ENCODE measurements around the gene SYCP2.

Gene SYCP2

GRCh38 chr20:59940129-59940955 lies 6.9 kb upstream of the SYCP2 start, which contains the start of the genes FAM217B and PPP1R3D:
Gene FAM217B, plus strand, starts transcription at chr20:59940389. Its CDS starts 3,555 bp downstream, at chr20:59943944.
Gene PPP1R3D, minus strand, starts transcription at chr20:59940305. Its CDS starts 374 bp downstream, at chr20:59939931.
- peak; percentile 55 for DNase-seq

GRCh38 chr20:59939879-59940128 lies 6.4 kb upstream of the SYCP2 start:
- no peak for DNase-seq

DNA sequence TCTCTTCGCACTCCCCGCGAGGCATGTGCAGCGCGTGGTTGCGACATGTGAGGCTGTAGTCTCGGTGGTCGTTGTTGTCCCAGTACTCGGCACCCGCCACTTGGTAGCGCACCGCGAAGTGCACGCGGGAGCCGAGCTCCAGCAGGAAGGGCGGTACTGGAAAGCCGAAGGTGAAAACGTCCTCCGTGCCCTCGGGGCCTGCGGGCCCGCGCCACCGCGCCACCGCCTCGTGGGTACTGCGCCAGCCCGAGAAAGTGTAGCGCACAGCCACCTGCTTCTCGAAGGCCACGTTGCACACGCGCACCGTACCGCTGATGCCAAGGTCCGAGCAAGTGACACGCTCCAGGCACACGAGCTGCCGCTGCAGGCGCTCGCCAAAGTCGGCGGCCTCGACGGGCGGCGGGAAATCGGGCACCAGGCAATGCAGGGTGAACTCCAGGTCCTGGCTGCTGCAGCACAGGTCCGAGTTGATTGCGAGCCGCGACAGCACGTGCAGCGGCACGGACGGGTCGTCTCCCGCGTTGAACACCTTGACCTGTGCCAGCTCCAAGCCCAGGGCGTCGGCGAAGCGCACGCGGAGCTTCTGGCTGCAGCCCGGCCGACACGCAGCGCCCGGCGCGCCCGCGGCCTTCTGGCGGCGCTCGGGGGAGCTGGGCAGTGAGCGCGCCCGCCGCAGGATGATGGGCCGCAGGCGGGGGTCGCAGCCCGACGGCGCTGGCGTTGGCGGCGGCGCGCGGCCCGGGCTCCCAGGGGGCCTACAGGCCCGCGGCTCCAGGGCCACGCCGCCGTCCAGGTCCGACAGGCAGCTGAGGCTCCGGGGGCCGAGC lies 5.8 kb upstream of the SYCP2 start:
- DNase-seq, result no peak

DNA sequence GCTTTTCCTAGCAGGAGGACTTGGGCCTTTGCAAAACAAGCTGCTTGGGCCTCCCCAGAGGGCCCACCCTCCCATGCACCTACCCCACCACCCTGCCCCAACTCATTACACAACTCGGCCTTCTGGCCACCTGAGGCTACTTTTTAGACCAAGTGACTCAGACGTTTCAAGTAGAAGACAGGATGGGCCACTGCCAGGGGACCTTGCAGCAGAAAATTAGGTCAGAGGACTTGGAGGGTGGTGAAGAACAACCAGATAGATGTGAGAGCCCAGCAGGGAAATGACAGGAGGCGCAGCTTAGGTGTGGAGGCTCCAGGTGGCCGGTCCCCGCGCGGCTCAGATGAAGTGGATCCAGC lies 5.2 kb upstream of the SYCP2 start:
- DNase-seq, result no peak

DNA sequence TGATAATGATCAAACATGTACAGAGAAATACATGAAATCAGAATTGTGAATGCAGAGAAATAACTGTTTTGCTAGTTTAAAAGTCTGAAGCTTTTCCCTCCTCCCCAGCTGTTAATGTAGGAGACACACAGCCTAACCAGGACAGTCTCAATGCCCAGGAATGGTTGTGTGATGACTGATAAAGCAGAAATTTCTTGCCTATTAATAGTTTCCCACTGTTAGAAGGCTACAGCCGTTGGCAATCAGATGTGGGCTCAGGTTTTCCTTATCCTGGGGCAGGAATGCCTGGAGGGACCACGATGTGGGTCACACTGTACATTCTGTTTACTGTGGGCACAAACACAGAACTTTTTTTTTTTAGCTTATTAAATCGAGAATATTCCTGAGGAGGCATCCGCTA lies 4.8 kb upstream of the SYCP2 start:
- no peak for DNase-seq

DNA sequence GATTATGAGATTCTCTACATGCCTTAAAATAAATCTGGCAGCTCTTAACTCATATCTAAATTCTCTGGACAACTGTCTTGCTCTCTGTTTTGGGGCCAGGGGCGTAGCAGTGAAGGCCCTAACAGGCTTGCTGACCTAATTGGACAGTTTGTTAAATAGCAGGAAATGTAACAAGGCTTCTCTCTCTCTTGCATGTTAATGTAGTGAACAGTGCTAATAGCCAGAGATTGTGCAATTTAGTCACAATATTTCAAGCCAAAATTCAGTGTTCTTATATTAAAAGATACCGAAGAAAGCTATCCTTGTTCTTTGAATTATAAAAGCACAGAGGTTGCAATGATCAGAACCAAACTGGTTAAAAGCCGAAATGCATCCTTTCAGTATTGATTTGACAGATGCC lies 3.7 kb upstream of the SYCP2 start:
- no peak for DNase-seq

GRCh38 chr20:59936409-59936808 lies 3.0 kb upstream of the SYCP2 start:
- DNase-seq, result no peak

GRCh38 chr20:59935457-59936185 lies 2.2 kb upstream of the SYCP2 start:
- no peak for DNase-seq

DNA sequence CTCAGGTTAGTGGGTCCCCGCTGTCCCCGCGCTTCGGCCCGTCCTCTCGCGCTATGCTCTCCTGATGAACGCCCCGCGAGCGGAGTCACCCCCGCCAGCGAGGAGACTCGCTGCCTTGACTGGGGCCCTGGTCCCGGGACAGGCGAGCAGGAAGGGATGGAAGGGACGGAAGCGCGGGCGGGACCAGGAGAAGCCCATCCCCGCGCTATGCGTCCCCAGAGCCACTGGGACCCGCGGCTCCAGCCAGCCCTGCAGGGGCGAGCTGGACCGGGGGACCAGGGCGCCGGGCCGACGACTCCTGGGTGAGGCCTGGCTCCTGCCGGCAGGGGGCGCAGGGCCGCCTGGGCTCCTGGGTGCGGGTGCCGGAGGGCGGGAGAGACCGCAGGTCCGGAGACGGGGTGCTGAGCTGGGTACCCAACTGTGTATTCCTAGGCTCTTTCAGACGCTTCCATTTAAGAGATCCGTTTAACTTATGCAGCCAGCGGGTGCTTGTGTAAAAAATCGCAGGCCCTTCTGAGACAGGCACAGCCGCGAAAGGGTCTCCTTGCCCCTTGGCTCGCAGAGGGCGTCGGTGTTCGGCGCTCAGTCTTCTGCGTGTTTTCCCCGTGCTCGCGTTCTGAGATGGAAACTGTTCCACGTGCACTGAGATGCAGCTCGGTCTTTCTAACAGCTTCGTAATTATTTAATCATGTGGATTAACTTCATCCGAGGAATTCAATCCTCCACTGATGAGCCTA lies 580 bp upstream of the SYCP2 start:
- no peak for DNase-seq

DNA sequence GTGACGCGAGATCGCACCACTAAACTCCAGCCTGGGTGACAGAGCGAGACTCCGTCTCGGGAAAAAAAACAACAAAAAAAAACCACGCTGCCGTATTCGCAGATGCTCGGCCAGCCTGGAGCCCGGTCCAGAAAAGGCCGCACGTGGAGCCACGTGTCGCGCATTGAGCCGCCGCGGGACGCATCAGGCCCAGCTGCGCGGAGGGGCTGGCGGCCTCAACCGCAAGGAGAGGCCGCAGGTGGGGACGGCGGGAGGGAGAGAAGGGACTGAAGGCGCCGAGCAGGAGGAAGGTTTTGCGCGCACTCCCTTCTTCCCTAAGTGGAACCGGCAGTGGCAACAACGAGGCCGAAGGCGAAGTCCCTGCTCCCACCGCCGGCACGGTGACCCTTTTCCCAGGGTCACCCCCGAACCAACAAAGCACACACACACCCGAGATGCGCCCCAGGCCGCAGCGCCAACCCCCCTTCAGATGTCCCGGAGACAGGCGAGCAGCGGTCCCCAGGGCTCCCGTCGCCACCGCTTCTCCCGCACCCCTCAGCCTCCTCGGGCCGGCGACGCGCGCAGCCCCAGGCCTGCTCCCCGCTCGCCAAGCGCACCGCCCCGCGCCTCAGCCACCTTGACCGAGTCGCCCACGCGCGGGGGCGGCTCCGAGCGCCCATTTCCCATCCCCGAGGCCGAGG lies 681 bp downstream of the SYCP2 start:
- no peak for DNase-seq

DNA sequence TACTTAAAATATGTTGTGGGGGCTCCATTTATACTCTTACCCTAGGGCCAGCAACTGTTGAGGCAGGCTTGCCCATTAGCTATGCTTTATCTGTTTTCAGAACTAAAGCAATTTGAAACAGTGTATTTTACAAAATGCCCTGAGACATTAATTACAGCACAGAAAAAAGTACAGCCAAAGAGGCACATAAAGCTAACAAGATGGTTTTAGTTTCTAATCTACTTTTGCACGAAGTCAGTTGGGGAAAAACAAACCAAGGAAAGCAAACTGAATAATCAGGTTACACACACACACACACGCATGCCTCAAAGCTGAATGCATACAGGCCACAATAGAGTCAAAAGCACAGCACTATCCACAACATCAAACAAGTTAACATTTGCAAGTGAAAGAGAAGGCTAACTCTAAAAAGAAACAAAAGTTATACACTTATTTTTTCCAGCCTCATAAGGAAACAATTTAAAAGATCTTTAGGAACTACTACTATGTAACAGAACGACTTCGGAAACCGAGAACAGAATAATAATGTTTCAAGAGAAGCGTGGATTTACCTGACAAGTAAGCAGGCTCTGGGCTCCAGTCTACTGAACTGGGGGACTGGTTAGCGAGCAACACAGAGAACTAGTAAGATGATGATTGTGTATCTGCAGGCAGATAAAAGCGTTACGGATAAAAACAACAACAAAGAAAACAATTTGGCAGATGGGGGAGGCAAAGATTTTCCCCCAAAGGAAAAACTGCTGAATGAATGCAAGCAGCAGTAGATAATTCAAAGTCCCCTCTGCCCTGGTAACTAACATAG lies 1.7 kb downstream of the SYCP2 start:
- no peak for DNase-seq

GRCh38 chr20:59925899-59926298 lies 7.5 kb downstream of the SYCP2 start:
- no peak for DNase-seq

- DNase-seq, result no peak
These were observed 8.1 kb downstream of the SYCP2 start for GRCh38 chr20:59925359-59925758.

DNA sequence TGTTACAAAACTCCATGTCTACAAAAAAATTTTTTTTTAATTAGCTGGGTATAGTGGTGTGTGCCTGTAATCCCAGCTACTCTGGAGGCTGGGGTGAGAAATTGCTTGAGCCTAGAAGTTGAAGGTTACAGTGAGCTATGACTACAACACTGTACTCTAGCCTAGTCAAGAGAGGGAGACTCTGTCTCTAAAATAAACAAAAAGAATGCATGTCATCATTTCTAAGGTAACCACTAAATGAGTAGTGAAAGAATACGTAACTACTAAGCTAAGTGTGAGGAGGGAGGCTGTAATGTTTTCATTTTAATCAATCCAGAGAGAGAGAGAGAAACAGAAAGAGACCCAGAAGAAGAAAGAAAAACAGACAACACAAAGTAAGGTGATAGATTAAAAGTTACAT lies 9.9 kb downstream of the SYCP2 start:
- no peak for DNase-seq

- no peak for DNase-seq
These were observed 12.5 kb downstream of the SYCP2 start for GRCh38 chr20:59920944-59921343.

- DNase-seq, result no peak
These were observed 20.8 kb downstream of the SYCP2 start for GRCh38 chr20:59912609-59913008.

GRCh38 chr20:59911041-59911440 lies 22.4 kb downstream of the SYCP2 start:
- no peak for DNase-seq

GRCh38 chr20:59908855-59909254 lies 24.6 kb downstream of the SYCP2 start:
- no peak for DNase-seq

- DNase-seq, result no peak
These were observed 29.8 kb downstream of the SYCP2 start for GRCh38 chr20:59903621-59904020.

GRCh38 chr20:59902470-59902869 lies 31.0 kb downstream of the SYCP2 start:
- DNase-seq, result no peak

GRCh38 chr20:59895908-59896307 lies 37.5 kb downstream of the SYCP2 start:
- DNase-seq, result no peak

DNA sequence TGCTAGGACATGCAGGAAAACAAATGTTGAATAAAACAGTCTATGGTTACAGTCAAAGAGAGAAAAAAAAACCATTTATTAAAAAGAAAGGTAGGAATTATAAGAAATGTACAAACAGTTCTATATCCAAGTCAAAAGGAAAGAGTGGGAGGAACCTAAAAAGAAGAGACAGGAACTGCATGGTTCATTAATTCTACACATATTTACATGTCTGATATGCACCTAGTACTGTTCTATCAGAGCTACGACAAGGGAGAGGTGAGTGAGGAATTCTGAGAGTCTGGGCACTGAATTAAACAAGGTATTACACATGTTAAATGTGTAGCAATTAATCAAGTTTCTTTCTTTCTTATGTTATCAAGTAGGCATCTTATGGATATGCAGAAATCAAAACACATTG lies 41.9 kb downstream of the SYCP2 start:
- DNase-seq, result no peak
